Kidney (tissue), 14 donors: ENCODE measurements around the gene BARD1. TPM values are rescaled to one million over a fixed set of nuclear protein-coding genes. Genes with fewer than 3 reads are reported as not detected.
"Not testable (repeated sequence)": the region's sequence is repeated elsewhere in the genome, so short reads cannot be mapped to it uniquely, and the experiment has no call there.

ENCODE experiments used
- DNase-seq, 5 donors: peaks; one replicate each; pipeline ENCODE4 v3.0.0-alpha.2; 2013 to 2020
- FAIRE-seq: peaks from 2 replicates; lab custom pipeline; 2012; peaks lifted over from hg19 to GRCh38; lab: Jason Lieb, UNC
- H3K27ac ChIP-seq, 2 donors: one replicate each; pipeline ENCODE4 v1.7.0; 2013; ENCODE audit warnings: low read depth in 2 of 2, low read length in 2 of 2, inconsistent platforms in 1 of 2
- H3K27me3 ChIP-seq: one replicate; pipeline ENCODE4 v1.7.1; 2013; ENCODE audit warnings: low read length, inconsistent platforms; ENCODE audit not compliant: control insufficient read depth, insufficient read depth
- H3K36me3 ChIP-seq, 3 donors: one replicate each; pipeline versions ENCODE4 v1.7.0 to v1.7.1; 2013; ENCODE audit warnings: low read length in 3 of 3, control low read depth in 1 of 3, inconsistent platforms in 1 of 3; ENCODE audit not compliant: insufficient read depth in 3 of 3, control insufficient read depth in 2 of 3
- H3K4me1 ChIP-seq, 3 donors: one replicate each; pipeline versions ENCODE4 v1.7.0 to v1.7.1; 2013; ENCODE audit warnings: low read length in 3 of 3, inconsistent platforms in 1 of 3, low read depth in 1 of 3; ENCODE audit not compliant: control insufficient read depth in 2 of 3, insufficient read depth in 2 of 3
- H3K4me3 ChIP-seq, 3 donors: one replicate each; pipeline versions ENCODE4 v1.7.0 to v1.8.1; 2013; ENCODE audit warnings: low read length in 3 of 3, control low read depth in 1 of 3, inconsistent platforms in 1 of 3
- H3K9ac ChIP-seq, 3 donors: one replicate each; pipeline versions ENCODE4 v1.7.0 to v1.7.1; 2013; ENCODE audit warnings: low read length in 3 of 3, control low read depth in 1 of 3, inconsistent platforms in 1 of 3
- H3K9me3 ChIP-seq, 3 donors: one replicate each; pipeline versions ENCODE4 v1.7.0 to v1.7.1; 2013; ENCODE audit warnings: low read length in 3 of 3, control low read depth in 1 of 3, inconsistent platforms in 1 of 3; ENCODE audit not compliant: control insufficient read depth in 2 of 3, insufficient read depth in 1 of 3
- CTCF ChIP-seq: IDR thresholded peaks from 3 replicates; pipeline ENCODE4 v1.5.1; 2012; ENCODE audit warnings: mild to moderate bottlenecking, moderate library complexity, borderline replicate concordance; ENCODE audit not compliant: insufficient read depth; ENCODE audit errors: extremely low read depth
- intact Hi-C: fragments of 100-400 bp; cut with DNase I; formaldehyde crosslinking; loops from one replicate; pipeline ENCODE4 v1.11.1; 2022
- polyA plus RNA-seq: library from polyadenylated mRNA; stranded (reverse); fragments of 350-450 nt; fragmentation: Illumina TruSeq; extraction: RNeasy Lipid Tissue Mini Kit (QIAGEN cat#74804); gene quantifications from one replicate; pipeline ENCODE4 v1.2.3, GENCODE V29; 2014; ENCODE audit warnings: low read depth, low replicate concordance; ENCODE audit not compliant: insufficient read depth
- total RNA-seq: library from RNA; stranded (reverse); fragmentation: NEBNext Ultra II Directional; extraction: Animal tissue kit (Norgen Biotek cat#: 25700); gene quantifications from one replicate; pipeline ENCODE4 v1.2.1, GENCODE V29; 2021
- donor health status: control.
- donor health status: control.
- donor health status: control.
- donor health status: control.
- donor health status: control.
- donor health status: DM: yes; HTN: yes; CAD: no.
- donor health status: Normal renal cell carcinoma (clear cell type).

Gene BARD1
- total and polyA plus RNA-seq, 2 donors from 2014 or later: 0.90 to 9.8 TPM

GRCh38 chr2:214730800-214731407 is 78.6 kb downstream of the BARD1 start:
- H3K4me3 ChIP-seq: no peak overlapping the region
- FAIRE-seq (no peak), DNase-seq (peak in 3 of 5 donors; percentile 11 to 55 (median 48))
- TF ChIP-seq CTCF: no peak
- intact Hi-C loops: no loop called here
- H3K27ac ChIP-seq: no peak overlapping the region
- no peaks in the 10 kb centered on the region for H3K4me1 ChIP-seq
- no peaks in the 10 kb centered on the region for H3K9me3 ChIP-seq
- peaks cover 0 to 2% (median 0%) of the 10 kb centered on the region in 3 donors for H3K36me3 ChIP-seq
- no peak overlapping the region for H3K9ac ChIP-seq
- H3K27me3 ChIP-seq: no peaks in the 10 kb centered on the region

- H3K36me3 ChIP-seq: peaks cover 0 to 2% (median 0%) of the 10 kb centered on the region in 3 donors
- no peak overlapping the region for H3K4me3 ChIP-seq
- DNase-seq (peak in 1 of 5 donors; percentile 14), FAIRE-seq (no peak)
- no peak overlapping the region for H3K27ac ChIP-seq
- no peak overlapping the region for H3K9ac ChIP-seq
- intact Hi-C loops: no loop called here
- H3K9me3 ChIP-seq: no peaks in the 10 kb centered on the region
- TF ChIP-seq CTCF: no peak
- H3K4me1 ChIP-seq: no peaks in the 10 kb centered on the region
- no peaks in the 10 kb centered on the region for H3K27me3 ChIP-seq
Observed at GRCh38 chr2:214730248-214730647, 79.2 kb downstream of the BARD1 start.

- no peak for DNase-seq
- H3K27ac ChIP-seq: no peak overlapping the region
- no peak overlapping the region for H3K4me3 ChIP-seq
- intact Hi-C loops: no loop called here
- no peaks in the 10 kb centered on the region for H3K9me3 ChIP-seq
- H3K9ac ChIP-seq: no peak overlapping the region
- no peak for TF ChIP-seq CTCF
- H3K36me3 ChIP-seq: peaks cover 0 to 2% (median 0%) of the 10 kb centered on the region in 3 donors
- no peaks in the 10 kb centered on the region for H3K27me3 ChIP-seq
- H3K4me1 ChIP-seq: no peaks in the 10 kb centered on the region
- FAIRE-seq: no peak
Observed at GRCh38 chr2:214724741-214725140, 84.7 kb downstream of the BARD1 start.

GRCh38 chr2:214717837-214718236 is 91.6 kb downstream of the BARD1 start:
- H3K27me3 ChIP-seq, DNase-seq, H3K4me1 ChIP-seq, H3K9me3 ChIP-seq, H3K4me3 ChIP-seq, intact Hi-C loops, H3K36me3 ChIP-seq, H3K9ac ChIP-seq, H3K27ac ChIP-seq, FAIRE-seq: not testable (repeated sequence)
